Neuronal stem cell (in vitro differentiated cells): ENCODE data around the gene PLPP4.

Experiments
- DNase-seq: peaks from one replicate; pipeline ENCODE4 v3.0.0-alpha.2; 2013; ENCODE audit warnings: low spot score
- H2AFZ ChIP-seq: one replicate; pipeline ENCODE4 v1.6.1; 2013; ENCODE audit warnings: mild to moderate bottlenecking, low read length, inconsistent platforms
- H2AK5ac ChIP-seq: 2 replicates; pipeline ENCODE4 v1.6.1; 2013; ENCODE audit warnings: low read depth, mild to moderate bottlenecking, inconsistent platforms, low read length, moderate library complexity, mixed read lengths
- H2BK120ac ChIP-seq: 2 replicates; pipeline ENCODE4 v1.6.1; 2013; ENCODE audit warnings: low read depth, mild to moderate bottlenecking, inconsistent platforms, low read length, moderate library complexity, mixed read lengths
- H2BK12ac ChIP-seq: one replicate; pipeline ENCODE4 v1.6.1; 2013; ENCODE audit warnings: low read length, inconsistent platforms
- H2BK15ac ChIP-seq: 2 replicates; pipeline ENCODE4 v1.6.1; 2013; ENCODE audit warnings: mild to moderate bottlenecking, low read length, inconsistent platforms, mixed read lengths
- H2BK5ac ChIP-seq: one replicate; pipeline ENCODE4 v1.6.1; 2013; ENCODE audit warnings: inconsistent platforms, mild to moderate bottlenecking, low read length, moderate library complexity
- H3K14ac ChIP-seq: one replicate; pipeline ENCODE4 v1.6.1; 2013; ENCODE audit warnings: low read length, inconsistent platforms
- H3K18ac ChIP-seq: 2 replicates; pipeline ENCODE4 v1.6.1; 2013; ENCODE audit warnings: low read length, inconsistent platforms
- H3K23ac ChIP-seq: 2 replicates; pipeline ENCODE4 v1.6.1; 2013; ENCODE audit warnings: low read depth, mild to moderate bottlenecking, mixed read lengths, low read length, inconsistent platforms; ENCODE audit not compliant: poor library complexity
- H3K27ac ChIP-seq: replicated peaks from 3 replicates; pipeline ENCODE4 v1.5.1; 2013; ENCODE audit warnings: low read length, inconsistent platforms
- H3K27me3 ChIP-seq, 3 experiments: 2 replicates each; pipeline ENCODE4 v1.6.1; 2013; ENCODE audit warnings: low read length in 3 of 3, mild to moderate bottlenecking in 2 of 3, inconsistent platforms in 1 of 3, low read depth in 1 of 3, mixed read lengths in 1 of 3, moderate library complexity in 1 of 3; ENCODE audit not compliant: control insufficient read depth in 3 of 3, insufficient read depth in 3 of 3
- H3K36me3 ChIP-seq, 2 donors: replicated peaks in 1 of 2; 2 replicates each; pipeline ENCODE4 v1.6.1; 2013; ENCODE audit warnings: low read length in 2 of 2; ENCODE audit not compliant: control insufficient read depth in 2 of 2, insufficient read depth in 2 of 2
- H3K4ac ChIP-seq: 2 replicates; pipeline ENCODE4 v1.6.1; 2013; ENCODE audit warnings: inconsistent platforms, mild to moderate bottlenecking, low read length, moderate library complexity
- H3K4me1 ChIP-seq, 2 donors: 1 replicate in 1 of 2; 2 replicates in 1 of 2; pipeline ENCODE4 v1.6.1; 2013; ENCODE audit warnings: low read length in 2 of 2, low read depth in 1 of 2; ENCODE audit not compliant: control insufficient read depth in 2 of 2, insufficient read depth in 1 of 2
- H3K4me2 ChIP-seq: one replicate; pipeline ENCODE4 v1.6.1; 2013; ENCODE audit warnings: mild to moderate bottlenecking, low read length, inconsistent platforms; ENCODE audit not compliant: insufficient read depth, poor library complexity, severe bottlenecking
- H3K4me3 ChIP-seq, 2 donors: 2 replicates each; pipeline ENCODE4 v1.5.1; 2013; ENCODE audit warnings: low read length in 2 of 2, mild to moderate bottlenecking in 2 of 2, inconsistent platforms in 1 of 2, moderate library complexity in 1 of 2
- H3K79me1 ChIP-seq: one replicate; pipeline ENCODE4 v1.6.1; 2013; ENCODE audit warnings: low read depth, mild to moderate bottlenecking, inconsistent platforms, low read length, moderate library complexity
- H3K9ac ChIP-seq: one replicate; pipeline ENCODE4 v1.6.1; 2013; ENCODE audit warnings: mild to moderate bottlenecking, low read depth, low read length, inconsistent platforms; ENCODE audit not compliant: poor library complexity
- H3K9me3 ChIP-seq, 2 donors: replicated peaks in 1 of 2; 2 replicates each; pipeline versions ENCODE3 to v1.6.1; 2013; ENCODE audit warnings: low read length in 2 of 2, mild to moderate bottlenecking in 2 of 2, inconsistent platforms in 1 of 2, low read depth in 1 of 2, mixed read lengths in 1 of 2, moderate library complexity in 1 of 2; ENCODE audit not compliant: control insufficient read depth in 2 of 2, insufficient read depth in 1 of 2
- H4K8ac ChIP-seq: one replicate; pipeline ENCODE4 v1.6.1; 2013; ENCODE audit warnings: low read depth, mild to moderate bottlenecking, inconsistent platforms, low read length, moderate library complexity
- H4K91ac ChIP-seq: one replicate; pipeline ENCODE4 v1.6.1; 2013; ENCODE audit warnings: low read length, low read depth, mild to moderate bottlenecking, inconsistent platforms; ENCODE audit not compliant: poor library complexity
- WGBS, 2 donors: extraction: QIAGEN DNeasy Blood & Tissue Kit; methylation state at CpG; one replicate each; pipeline ENCODE4 v1.1.7; 2013; ENCODE audit warnings: missing lambda C conversion rate in 2 of 2, mixed read lengths in 1 of 2; ENCODE audit not compliant: insufficient read length in 2 of 2, insufficient replicate concordance in 1 of 2; ENCODE audit errors: extremely low coverage in 2 of 2; 5-methylcytosine and 5-hydroxymethylcytosine counted together

The PLPP4 gene

DNA sequence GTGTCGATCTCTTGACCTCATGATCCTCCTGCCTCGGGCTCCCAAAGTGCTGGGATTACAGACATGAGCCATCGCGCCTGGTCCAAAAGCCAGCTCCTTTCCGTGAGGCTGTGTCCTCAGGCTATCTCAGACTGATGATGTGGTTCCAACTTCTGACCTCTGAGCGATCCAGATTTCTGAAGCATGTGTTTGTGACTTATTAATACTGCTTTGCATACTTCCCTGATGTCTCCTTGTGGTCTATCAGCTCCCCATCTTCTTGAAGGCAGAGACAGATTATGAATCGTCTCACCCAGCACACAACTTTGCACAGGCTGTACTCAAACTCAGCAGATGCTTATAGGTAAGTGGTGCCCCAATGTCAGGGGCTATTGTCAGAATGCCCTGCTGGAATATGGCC is 2.0 kb upstream of the PLPP4 start:
- Histone ChIP-seq H4K91ac (no peak overlapping the region), H2BK12ac (no peak overlapping the region), H3K27ac (no peak overlapping the region), H2AK5ac (no peak overlapping the region), H3K4me3 (no peak overlapping the region), H3K4ac (no peak overlapping the region), H3K4me1 (peaks cover 5 to 7% of the 10 kb centered on the region in 2 donors), H3K18ac (no peak overlapping the region), H3K79me1 (no peaks in the 10 kb centered on the region), H2AFZ (no peak overlapping the region), H2BK5ac (no peak overlapping the region), H2BK120ac (no peak overlapping the region), H3K27me3 (peaks cover 2 to 57% (median 10%) of the 10 kb centered on the region in 3 experiments), H3K23ac (no peak overlapping the region), H3K4me2 (no peak overlapping the region), H3K14ac (no peak overlapping the region), H3K9me3 (no peaks in the 10 kb centered on the region), H3K36me3 (no peaks in the 10 kb centered on the region), H4K8ac (no peak overlapping the region), H3K9ac (no peak overlapping the region), H2BK15ac (no peak overlapping the region)
- DNase-seq = no peak
- WGBS, 2 donors = no CpG with 5 or more reads among the region's 7 CpGs

- Histone ChIP-seq H3K4me1 (peaks cover 5 to 7% of the 10 kb centered on the region in 2 donors), H3K9ac (no peak overlapping the region), H3K79me1 (no peaks in the 10 kb centered on the region), H3K4ac (no peak overlapping the region), H3K4me2 (no peak overlapping the region), H3K14ac (no peak overlapping the region), H2BK120ac (no peak overlapping the region), H2BK5ac (no peak overlapping the region), H3K9me3 (peaks cover 0 to 2% of the 10 kb centered on the region in 2 donors), H3K23ac (no peak overlapping the region), H3K18ac (no peak overlapping the region), H2AFZ (no peak overlapping the region), H2BK15ac (no peak overlapping the region), H4K91ac (no peak overlapping the region), H2BK12ac (no peak overlapping the region), H3K27me3 (peaks cover 2 to 62% (median 10%) of the 10 kb centered on the region in 3 experiments), H3K4me3 (no peak overlapping the region), H3K27ac (no peak overlapping the region), H2AK5ac (no peak overlapping the region), H4K8ac (no peak overlapping the region), H3K36me3 (no peaks in the 10 kb centered on the region)
- no peak for DNase-seq
- WGBS, 2 donors = no CpG with 5 or more reads among the region's 3 CpGs
Measured at GRCh38 chr10:120455606-120456005, 1.4 kb upstream of the PLPP4 start.

GRCh38 chr10:120456143-120456625 is 843 bp upstream of the PLPP4 start:
- Histone ChIP-seq H3K4me3 (peak overlapping the region in 1 of 2 donors; percentile 86), H4K8ac (no peak overlapping the region), H3K4me2 (peak overlapping the region; percentile 96), H2AFZ (peak overlapping the region; percentile 75), H3K36me3 (no peaks in the 10 kb centered on the region), H2BK12ac (no peak overlapping the region), H2BK120ac (peak overlapping the region; percentile 51), H3K27ac (no peak overlapping the region), H4K91ac (no peak overlapping the region), H3K27me3 (peaks cover 2 to 62% (median 10%) of the 10 kb centered on the region in 3 experiments), H3K23ac (peak overlapping the region; percentile 66), H3K14ac (no peak overlapping the region), H3K4ac (no peak overlapping the region), H3K9ac (no peak overlapping the region), H2BK5ac (peak overlapping the region; percentile 46), H2BK15ac (no peak overlapping the region), H3K79me1 (no peaks in the 10 kb centered on the region), H3K4me1 (peaks cover 5 to 7% of the 10 kb centered on the region in 2 donors), H3K9me3 (peaks cover 0 to 2% of the 10 kb centered on the region in 2 donors), H3K18ac (peak overlapping the region; percentile 94), H2AK5ac (peak overlapping the region; percentile 18)
- no peak for DNase-seq
- WGBS, 2 donors = no CpG with 5 or more reads among the region's 16 CpGs

GRCh38 chr10:120457431-120458172 is 575 bp downstream of the PLPP4 start:
- H3K36me3 ChIP-seq = no peaks in the 10 kb centered on the region
- H2BK120ac ChIP-seq = peak overlapping the region; percentile 51
- no peak overlapping the region for H4K8ac ChIP-seq
- H3K14ac ChIP-seq = peak overlapping the region; percentile 38
- peak overlapping the region; percentile 70 for H3K23ac ChIP-seq
- peak overlapping the region; percentile 82 for H3K9ac ChIP-seq
- H3K79me1 ChIP-seq = no peaks in the 10 kb centered on the region
- no peak overlapping the region for H4K91ac ChIP-seq
- H2BK15ac ChIP-seq = peak overlapping the region; percentile 25
- H3K4ac ChIP-seq = no peak overlapping the region
- H3K4me3 ChIP-seq = peak overlapping the region; percentile 23 to 86
- peak overlapping the region; percentile 75 for H2AFZ ChIP-seq
- H3K18ac ChIP-seq = peak overlapping the region; percentile 96
- H3K9me3 ChIP-seq = peaks cover 0 to 2% of the 10 kb centered on the region in 2 donors
- no peak overlapping the region for H2BK5ac ChIP-seq
- peak overlapping the region; percentile 48 for H2AK5ac ChIP-seq
- H3K27me3 ChIP-seq = peaks cover 2 to 62% (median 10%) of the 10 kb centered on the region in 3 experiments
- peak overlapping the region; percentile 96 for H3K4me2 ChIP-seq
- H3K4me1 ChIP-seq = peaks cover 5 to 7% of the 10 kb centered on the region in 2 donors
- no CpG with 5 or more reads among the region's 52 CpGs for WGBS, 2 donors
- H2BK12ac ChIP-seq = no peak overlapping the region
- no peak for DNase-seq
- H3K27ac ChIP-seq = no peak overlapping the region
